Measurements from ENCODE around the gene IQCH. TPM values are rescaled to one million over a fixed set of nuclear protein-coding genes. Genes with fewer than 3 reads are reported as not detected.
"Not testable (repeated sequence)": the region's sequence is repeated elsewhere in the genome, so short reads cannot be mapped to it uniquely, and the experiment has no call there.

The IQCH gene
- total RNA-seq, 4 donors from 2014 or later, result 0.66 to 3.0 (median 2.0) TPM

GRCh38 chr15:67359431-67360079 is 105.0 kb downstream of the IQCH start:
- H3K36me3 ChIP-seq, result no peaks in the 10 kb centered on the region
- H3K4me3 ChIP-seq, result no peak overlapping the region
- no peak for TF ChIP-seq EP300 (IDR thresholded peaks at IDR 0.05)
- no peak for TF ChIP-seq POLR2A (IDR thresholded peaks at IDR 0.05)
- WGBS, 2 donors, result 51 to 52% methylated on average over 8 of the region's 8 CpGs
- no peaks in the 10 kb centered on the region for H3K9me3 ChIP-seq
- no peak overlapping the region for H3K27ac ChIP-seq
- DNase-seq (ENCODE audit: low spot score in 2 of 2), result no peak
- H3K27me3 ChIP-seq, result no peaks in the 10 kb centered on the region
- H3K4me1 ChIP-seq, result no peaks in the 10 kb centered on the region

DNA sequence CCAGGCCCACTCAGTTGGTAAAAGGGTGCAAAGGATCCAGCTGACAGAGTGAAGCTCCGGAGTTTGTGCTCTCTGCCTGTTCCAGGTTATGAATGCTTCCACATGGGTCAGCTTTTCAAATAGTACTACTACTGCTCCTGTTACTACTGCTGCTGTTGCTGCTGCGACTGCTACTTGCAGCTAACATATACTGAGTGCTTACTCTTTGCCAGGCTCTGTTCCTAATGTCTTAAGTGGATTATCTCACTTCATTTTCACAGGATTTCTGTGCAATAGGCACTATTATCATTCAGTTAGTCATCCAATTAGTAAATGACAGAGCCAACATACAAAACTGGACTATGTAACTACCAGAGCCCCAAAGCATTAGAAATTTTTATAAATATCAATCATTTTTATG is 106.5 kb downstream of the IQCH start:
- no peaks in the 10 kb centered on the region for H3K36me3 ChIP-seq
- H3K4me1 ChIP-seq, result no peaks in the 10 kb centered on the region
- no peak overlapping the region for H3K4me3 ChIP-seq
- H3K27ac ChIP-seq, result no peak overlapping the region
- WGBS, 2 donors, result 67 to 79% methylated on average over 2 of the region's 2 CpGs
- TF ChIP-seq POLR2A (IDR thresholded peaks at IDR 0.05) (no peak), EP300 (IDR thresholded peaks at IDR 0.05) (no peak), CTCF (IDR thresholded peaks at IDR 0.05) (no peak)
- H3K9me3 ChIP-seq, result no peaks in the 10 kb centered on the region
- H3K27me3 ChIP-seq, result no peaks in the 10 kb centered on the region
- DNase-seq (ENCODE audit: low spot score in 2 of 2), result no peak

DNA sequence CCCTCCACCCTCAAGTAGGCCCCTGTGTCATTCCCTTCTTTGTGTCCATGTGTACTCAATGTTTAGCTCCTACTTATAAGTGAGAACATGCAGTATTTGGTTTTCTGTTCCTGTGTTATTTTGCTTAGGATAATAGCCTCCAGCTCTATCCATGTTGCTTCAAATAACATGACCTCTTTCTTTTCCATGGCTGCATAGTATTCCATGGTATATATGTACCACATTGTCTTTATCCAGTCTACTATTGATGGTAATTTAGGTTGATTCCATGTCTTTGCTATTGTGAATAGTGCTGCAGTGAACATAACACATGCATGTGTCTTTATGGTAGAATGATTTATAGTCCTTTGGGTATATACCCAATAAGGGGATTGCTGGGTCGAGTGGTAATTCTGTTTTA is 109.1 kb downstream of the IQCH start:
- not testable (repeated sequence) for H3K4me1 ChIP-seq; H3K9me3 ChIP-seq; H3K36me3 ChIP-seq; H3K27ac ChIP-seq; H3K27me3 ChIP-seq; DNase-seq (ENCODE audit: low spot score in 2 of 2); H3K4me3 ChIP-seq
- WGBS, 2 donors, result 75 to 91% methylated on average over 1 of the region's 1 CpG

GRCh38 chr15:67365994-67366393 is 111.4 kb downstream of the IQCH start:
- 68 to 76% methylated on average over 2 of the region's 2 CpGs for WGBS, 2 donors
- no peak for TF ChIP-seq POLR2A (IDR thresholded peaks at IDR 0.05)
- no peak for TF ChIP-seq EP300 (IDR thresholded peaks at IDR 0.05)
- TF ChIP-seq CTCF (IDR thresholded peaks at IDR 0.05), result no peak
- no peak overlapping the region for H3K4me3 ChIP-seq
- H3K27ac ChIP-seq, result no peak overlapping the region
- no peaks in the 10 kb centered on the region for H3K27me3 ChIP-seq
- no peaks in the 10 kb centered on the region for H3K9me3 ChIP-seq
- H3K4me1 ChIP-seq, result no peaks in the 10 kb centered on the region
- no peak for DNase-seq (ENCODE audit: low spot score in 2 of 2)
- no peaks in the 10 kb centered on the region for H3K36me3 ChIP-seq

DNA sequence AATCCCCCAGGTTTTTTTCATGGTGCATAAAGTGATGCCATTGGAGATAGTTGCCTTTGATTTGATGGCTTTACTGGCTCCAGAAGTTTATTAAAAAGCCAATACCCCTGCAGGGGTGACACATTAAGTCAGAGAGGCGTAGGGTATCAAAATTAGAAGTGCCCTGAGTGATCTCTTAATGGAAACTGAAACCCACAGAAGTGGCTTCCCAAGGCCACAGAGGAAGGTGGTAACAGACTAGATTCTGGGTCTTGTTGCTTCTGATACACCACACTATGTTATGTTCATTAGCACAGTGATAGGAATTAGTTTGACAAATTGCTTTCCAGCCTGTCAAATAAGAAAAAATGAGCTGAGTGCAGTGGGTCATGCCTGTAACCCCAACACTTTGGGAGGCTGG is 112.3 kb downstream of the IQCH start:
- H3K4me1 ChIP-seq, result no peaks in the 10 kb centered on the region
- 85 to 93% methylated on average over 1 of the region's 1 CpG for WGBS, 2 donors
- TF ChIP-seq EP300 (IDR thresholded peaks at IDR 0.05) (no peak), CTCF (IDR thresholded peaks at IDR 0.05) (no peak), POLR2A (IDR thresholded peaks at IDR 0.05) (no peak)
- no peak for DNase-seq (ENCODE audit: low spot score in 2 of 2)
- no peaks in the 10 kb centered on the region for H3K27me3 ChIP-seq
- H3K4me3 ChIP-seq, result no peak overlapping the region
- no peaks in the 10 kb centered on the region for H3K36me3 ChIP-seq
- H3K9me3 ChIP-seq, result no peaks in the 10 kb centered on the region
- no peak overlapping the region for H3K27ac ChIP-seq

- H3K4me3 ChIP-seq, result no peak overlapping the region
- no peak for TF ChIP-seq CTCF (IDR thresholded peaks at IDR 0.05)
- no peak for TF ChIP-seq EP300 (IDR thresholded peaks at IDR 0.05)
- no peak for TF ChIP-seq POLR2A (IDR thresholded peaks at IDR 0.05)
- DNase-seq (ENCODE audit: low spot score in 2 of 2), result no peak
- H3K36me3 ChIP-seq, result no peaks in the 10 kb centered on the region
- WGBS, 2 donors, result 84 to 86% methylated on average over 2 of the region's 2 CpGs
- H3K4me1 ChIP-seq, result no peaks in the 10 kb centered on the region
- no peaks in the 10 kb centered on the region for H3K27me3 ChIP-seq
- no peaks in the 10 kb centered on the region for H3K9me3 ChIP-seq
- no peak overlapping the region for H3K27ac ChIP-seq
Observed at GRCh38 chr15:67369359-67369998, 114.9 kb downstream of the IQCH start.

Data from tibial nerve (tissue), 4 donors.